Lower leg skin (tissue), 4 donors: Measurements from ENCODE around the gene NSL1. TPM values are rescaled to one million over a fixed set of nuclear protein-coding genes. Genes with fewer than 3 reads are reported as not detected.
"Not testable (repeated sequence)": the region's sequence is repeated elsewhere in the genome, so short reads cannot be mapped to it uniquely, and the experiment has no call there.

Experiments
- DNase-seq, 2 donors: peaks; one replicate each; pipeline ENCODE4 v3.0.0-alpha.2; 2019; ENCODE audit warnings: low spot score in 2 of 2
- H3K4me3 ChIP-seq: fragments of 200-600 bp; sonication (generic); 2 replicates; pipeline ENCODE4 v1.5.1; 2017; ENCODE audit warnings: mild to moderate bottlenecking, low read depth; ENCODE audit not compliant: poor library complexity, severe bottlenecking
- POLR2A ChIP-seq, 2 donors: fragments of 450-650 bp; IDR thresholded peaks; one replicate each; pipeline ENCODE4 v1.6.1; 2016 to 2017; ENCODE audit warnings: antibody characterized with exemption in 2 of 2, mild to moderate bottlenecking in 1 of 2, moderate library complexity in 1 of 2
- WGBS, 2 donors: methylation state at CpG; one replicate each; pipeline ENCODE4 v1.1.5; 2018; 5-methylcytosine and 5-hydroxymethylcytosine counted together
- intact Hi-C: fragments of 100-400 bp; cut with DNase I; formaldehyde crosslinking; loops from one replicate; pipeline ENCODE4 v1.15.0; 2023; ENCODE audit warnings: low total_unique reads
- total RNA-seq, 4 donors: library from RNA; depleted of rRNA; stranded (reverse); fragments of >200 nt; gene quantifications; one replicate each; pipeline ENCODE4 v1.1.0, GENCODE V29; 2016
- TF ChIP-seq, protein P1 (sequence below), 3 donors: fragments of 450-650 bp; IDR thresholded peaks; one replicate each; pipeline ENCODE4 v1.5.1; 2016; ENCODE audit warnings: antibody characterized with exemption in 3 of 3, mild to moderate bottlenecking in 3 of 3, moderate library complexity in 2 of 3

The NSL1 gene
- 10 to 100 TPM; 13.9 to 41.8 (median 30.0) TPM for total RNA-seq

DNA sequence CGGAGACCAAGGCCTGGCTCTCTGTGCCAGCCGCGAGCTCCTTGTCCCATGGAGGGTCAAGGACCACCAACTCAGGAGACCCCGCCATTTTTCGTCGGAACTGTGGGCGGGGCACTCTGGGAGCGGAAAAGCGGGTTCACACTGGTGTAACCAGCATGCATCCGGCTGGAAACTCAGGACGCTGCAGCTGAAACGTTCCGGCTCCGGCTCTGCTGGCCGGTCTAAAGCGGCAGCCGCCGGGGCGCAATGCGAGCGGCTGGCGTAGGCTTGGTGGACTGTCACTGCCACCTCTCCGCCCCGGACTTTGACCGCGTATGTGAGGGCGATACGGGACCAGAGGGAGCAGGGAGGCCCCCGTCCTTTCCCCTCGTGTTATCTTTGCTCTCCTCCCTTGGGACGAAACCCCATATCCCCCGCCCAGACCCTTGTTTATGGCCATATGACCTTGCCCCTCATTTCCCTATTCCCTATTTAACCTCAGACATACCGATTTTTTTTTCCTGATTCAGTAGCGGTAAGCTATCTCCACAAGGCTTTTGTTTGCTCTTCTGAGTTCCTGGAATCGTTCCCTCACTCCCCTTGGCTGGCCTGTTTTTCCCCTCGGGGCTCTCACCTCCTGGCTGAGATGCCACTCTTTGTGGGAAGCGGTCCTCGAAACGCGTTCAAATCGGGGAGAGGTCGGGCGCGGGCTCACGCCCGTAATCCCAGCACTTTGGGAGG, at the start of gene NSL1, which contains the start of gene TATDN3:
TSS of gene NSL1 (minus strand) at position 102 of the 720 bp plus-strand sequence. CDS start at position 88, 14 bp downstream.
TSS of gene TATDN3 (plus strand) at position 219 of the 720 bp plus-strand sequence. CDS start at position 247, 28 bp downstream.
- WGBS, 2 donors: 0% methylated on average over 40 to 46 of the region's 46 CpGs
- peak within 1 kb of the TSS; percentile 84 for H3K4me3 ChIP-seq
- DNase-seq: peak; percentile 82 to 97
- TF ChIP-seq POLR2A (IDR thresholded peaks at IDR 0.05): no peak
- TF ChIP-seq, protein P1, sequence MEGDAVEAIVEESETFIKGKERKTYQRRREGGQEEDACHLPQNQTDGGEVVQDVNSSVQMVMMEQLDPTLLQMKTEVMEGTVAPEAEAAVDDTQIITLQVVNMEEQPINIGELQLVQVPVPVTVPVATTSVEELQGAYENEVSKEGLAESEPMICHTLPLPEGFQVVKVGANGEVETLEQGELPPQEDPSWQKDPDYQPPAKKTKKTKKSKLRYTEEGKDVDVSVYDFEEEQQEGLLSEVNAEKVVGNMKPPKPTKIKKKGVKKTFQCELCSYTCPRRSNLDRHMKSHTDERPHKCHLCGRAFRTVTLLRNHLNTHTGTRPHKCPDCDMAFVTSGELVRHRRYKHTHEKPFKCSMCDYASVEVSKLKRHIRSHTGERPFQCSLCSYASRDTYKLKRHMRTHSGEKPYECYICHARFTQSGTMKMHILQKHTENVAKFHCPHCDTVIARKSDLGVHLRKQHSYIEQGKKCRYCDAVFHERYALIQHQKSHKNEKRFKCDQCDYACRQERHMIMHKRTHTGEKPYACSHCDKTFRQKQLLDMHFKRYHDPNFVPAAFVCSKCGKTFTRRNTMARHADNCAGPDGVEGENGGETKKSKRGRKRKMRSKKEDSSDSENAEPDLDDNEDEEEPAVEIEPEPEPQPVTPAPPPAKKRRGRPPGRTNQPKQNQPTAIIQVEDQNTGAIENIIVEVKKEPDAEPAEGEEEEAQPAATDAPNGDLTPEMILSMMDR (IDR thresholded peaks at IDR 0.05): no peak
- intact Hi-C loops: no loop called here

DNA sequence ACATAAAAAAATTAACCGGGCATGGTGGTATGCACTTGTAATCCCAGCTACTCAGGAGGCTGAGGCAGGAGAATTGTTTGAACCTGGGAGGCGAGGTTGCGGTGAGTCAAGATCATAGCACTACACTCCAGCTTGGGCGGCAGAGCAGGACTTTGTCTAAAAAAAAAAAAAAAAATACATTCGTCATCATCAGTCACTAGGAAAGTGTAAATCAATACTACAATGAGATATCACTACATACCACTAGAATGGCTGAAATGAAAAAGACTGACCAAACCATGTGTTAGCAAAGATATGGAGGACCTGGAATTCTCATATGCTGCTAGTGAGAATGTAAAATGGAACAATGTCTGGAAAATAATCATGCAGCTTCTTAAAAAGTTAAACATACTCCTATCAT, 46.6 kb upstream of the NSL1 start:
- no peak overlapping the region for H3K4me3 ChIP-seq
- WGBS, 2 donors: 90 to 91% methylated on average over 5 of the region's 5 CpGs
- no peak for DNase-seq
- intact Hi-C loops: no loop called here
- no peak for TF ChIP-seq POLR2A (IDR thresholded peaks at IDR 0.05)
- TF ChIP-seq, protein P1 (IDR thresholded peaks at IDR 0.05): no peak

GRCh38 chr1:212833211-212834207, 41.9 kb upstream of the NSL1 start:
- intact Hi-C loops, DNase-seq, H3K4me3 ChIP-seq: not testable (repeated sequence)
- WGBS, 2 donors: 61 to 77% methylated on average over 8 of the region's 8 CpGs

- WGBS, 2 donors: 72% methylated on average over 2 of the region's 2 CpGs
- no peak for DNase-seq
- no peak for TF ChIP-seq POLR2A (IDR thresholded peaks at IDR 0.05)
- TF ChIP-seq, protein P1 (IDR thresholded peaks at IDR 0.05): no peak
Measured at GRCh38 chr1:212828395-212828794, 36.8 kb upstream of the NSL1 start.

GRCh38 chr1:212827831-212828278, 36.3 kb upstream of the NSL1 start:
- no peak for DNase-seq
- no peak for TF ChIP-seq POLR2A (IDR thresholded peaks at IDR 0.05)
- TF ChIP-seq, protein P1 (IDR thresholded peaks at IDR 0.05): no peak
- intact Hi-C loops: no loop called here
- no peak overlapping the region for H3K4me3 ChIP-seq
- WGBS, 2 donors: 87 to 92% methylated on average over 5 of the region's 5 CpGs

More at GRCh38 chr1:212828395-212828794, 36.8 kb upstream of the NSL1 start:
- H3K4me3 ChIP-seq: no peak overlapping the region
- intact Hi-C loops: no loop called here
